HL-60 (cell line): ENCODE measurements around the gene CHTF18.

Experiments
- DNase-seq, 2 experiments: peaks; one replicate each; pipeline ENCODE4 v3.0.0-alpha.2; 2010 to 2020; ENCODE audit warnings: low read depth in 1 of 2, low spot score in 1 of 2
- H3K27ac ChIP-seq: fragments of 250-450 bp; sonication (Bioruptor Pico); replicated peaks from 2 replicates; pipeline ENCODE4 v1.5.1; 2020; ENCODE audit warnings: mild to moderate bottlenecking, moderate library complexity
- H3K27me3 ChIP-seq: fragments of 250-450 bp; sonication (Bioruptor Pico); 2 replicates; pipeline ENCODE4 v1.5.1; 2021; ENCODE audit warnings: mild to moderate bottlenecking, moderate library complexity; ENCODE audit not compliant: insufficient read depth, poor library complexity, severe bottlenecking
- H3K4me3 ChIP-seq: replicated peaks from 2 replicates; pipeline ENCODE4 v1.5.1; 2011; ENCODE audit warnings: mild to moderate bottlenecking, control low read depth, low read length; ENCODE audit not compliant: insufficient read depth
- CTCF ChIP-seq: IDR thresholded peaks from one replicate; pipeline ENCODE4 v1.5.1; 2011; ENCODE audit warnings: low read length, control low read depth, inconsistent platforms; ENCODE audit not compliant: insufficient read depth
- GABPA ChIP-seq: IDR thresholded peaks from 2 replicates; pipeline ENCODE4 v1.6.1; 2012; ENCODE audit warnings: low read depth
- POLR2AphosphoS5 ChIP-seq: IDR thresholded peaks from 2 replicates; pipeline ENCODE4 v1.6.1; 2012; ENCODE audit warnings: low read depth
- REST ChIP-seq: IDR thresholded peaks from 2 replicates; pipeline ENCODE4 v1.6.1; 2012; ENCODE audit warnings: low read depth; ENCODE audit not compliant: insufficient replicate concordance
- SPI1 ChIP-seq: IDR thresholded peaks from 2 replicates; pipeline ENCODE4 v1.6.1; 2012; ENCODE audit warnings: low read depth, mild to moderate bottlenecking, borderline replicate concordance

Gene CHTF18

GRCh38 chr16:794853-795466 lies 6.5 kb downstream of the CHTF18 start:
- TF ChIP-seq REST, result no peak
- TF ChIP-seq SPI1, result no peak
- no peak for TF ChIP-seq CTCF
- TF ChIP-seq POLR2AphosphoS5, result no peak
- no peak for TF ChIP-seq GABPA
- peaks cover 1% of the 10 kb centered on the region for H3K27me3 ChIP-seq
- no peak overlapping the region for H3K27ac ChIP-seq
- no peak for DNase-seq
- H3K4me3 ChIP-seq, result no peak overlapping the region

- Histone ChIP-seq H3K27ac (no peak overlapping the region), H3K4me3 (no peak overlapping the region), H3K27me3 (peaks cover 9% of the 10 kb centered on the region)
- TF ChIP-seq REST (no peak), GABPA (no peak)
- DNase-seq, result no peak
These were observed 7.3 kb downstream of the CHTF18 start for GRCh38 chr16:795580-796229.

- no peak overlapping the region for H3K27ac ChIP-seq
- no peak for DNase-seq
- H3K4me3 ChIP-seq, result no peak overlapping the region
- TF ChIP-seq POLR2AphosphoS5, result no peak
- no peak for TF ChIP-seq REST
- TF ChIP-seq CTCF, result no peak
- TF ChIP-seq GABPA, result no peak
- no peak for TF ChIP-seq SPI1
- H3K27me3 ChIP-seq, result peaks cover 17% of the 10 kb centered on the region
These were observed 8.1 kb downstream of the CHTF18 start for GRCh38 chr16:796296-797119.
